Fibroblast of the aortic adventitia (primary cell): ENCODE results near the gene CREB3L4. TPM values are rescaled to one million over a fixed set of nuclear protein-coding genes. Genes with fewer than 3 reads are reported as not detected.

Experiments used
- DNase-seq: peaks from one replicate; pipeline ENCODE4 v3.0.0-alpha.2; 2010; ENCODE audit warnings: low read depth
- H3K4me3 ChIP-seq: 2 replicates; pipeline ENCODE4 v1.5.1; 2011; ENCODE audit warnings: low read depth, mild to moderate bottlenecking, control low read depth, low read length, moderate library complexity
- total RNA-seq: library from RNA; depleted of rRNA; stranded (reverse); fragments of >200 nt; gene quantifications from 2 replicates; pipeline ENCODE4 v1.2.3, GENCODE V29; 2012; ENCODE audit warnings: low replicate concordance
- TF ChIP-seq, protein P1 (sequence below): IDR thresholded peaks from 2 replicates; pipeline ENCODE4 v1.5.1; 2011; ENCODE audit warnings: mild to moderate bottlenecking, low read length, control low read depth, inconsistent platforms; ENCODE audit not compliant: insufficient read depth

Gene CREB3L4
- total RNA-seq, 1 donor = 5.9 TPM

DNA sequence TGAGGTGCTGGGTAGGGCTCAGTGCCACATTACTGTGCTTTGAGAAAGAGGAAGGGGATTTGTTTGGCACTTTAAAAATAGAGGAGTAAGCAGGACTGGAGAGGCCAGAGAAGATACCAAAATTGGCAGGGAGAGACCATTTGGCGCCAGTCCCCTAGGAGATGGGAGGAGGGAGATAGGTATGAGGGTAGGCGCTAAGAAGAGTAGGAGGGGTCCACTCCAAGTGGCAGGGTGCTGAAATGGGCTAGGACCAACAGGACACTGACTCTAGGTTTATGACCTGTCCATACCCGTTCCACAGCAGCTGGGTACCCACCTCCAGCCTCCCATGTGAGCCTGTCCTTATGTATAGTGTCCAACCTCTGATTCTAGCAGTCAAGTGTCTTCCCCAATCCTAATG is 8.2 kb upstream of the CREB3L4 start:
- H3K4me3 ChIP-seq = no peak overlapping the region
- no peak for DNase-seq
- TF ChIP-seq, protein P1, sequence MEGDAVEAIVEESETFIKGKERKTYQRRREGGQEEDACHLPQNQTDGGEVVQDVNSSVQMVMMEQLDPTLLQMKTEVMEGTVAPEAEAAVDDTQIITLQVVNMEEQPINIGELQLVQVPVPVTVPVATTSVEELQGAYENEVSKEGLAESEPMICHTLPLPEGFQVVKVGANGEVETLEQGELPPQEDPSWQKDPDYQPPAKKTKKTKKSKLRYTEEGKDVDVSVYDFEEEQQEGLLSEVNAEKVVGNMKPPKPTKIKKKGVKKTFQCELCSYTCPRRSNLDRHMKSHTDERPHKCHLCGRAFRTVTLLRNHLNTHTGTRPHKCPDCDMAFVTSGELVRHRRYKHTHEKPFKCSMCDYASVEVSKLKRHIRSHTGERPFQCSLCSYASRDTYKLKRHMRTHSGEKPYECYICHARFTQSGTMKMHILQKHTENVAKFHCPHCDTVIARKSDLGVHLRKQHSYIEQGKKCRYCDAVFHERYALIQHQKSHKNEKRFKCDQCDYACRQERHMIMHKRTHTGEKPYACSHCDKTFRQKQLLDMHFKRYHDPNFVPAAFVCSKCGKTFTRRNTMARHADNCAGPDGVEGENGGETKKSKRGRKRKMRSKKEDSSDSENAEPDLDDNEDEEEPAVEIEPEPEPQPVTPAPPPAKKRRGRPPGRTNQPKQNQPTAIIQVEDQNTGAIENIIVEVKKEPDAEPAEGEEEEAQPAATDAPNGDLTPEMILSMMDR = no peak

DNA sequence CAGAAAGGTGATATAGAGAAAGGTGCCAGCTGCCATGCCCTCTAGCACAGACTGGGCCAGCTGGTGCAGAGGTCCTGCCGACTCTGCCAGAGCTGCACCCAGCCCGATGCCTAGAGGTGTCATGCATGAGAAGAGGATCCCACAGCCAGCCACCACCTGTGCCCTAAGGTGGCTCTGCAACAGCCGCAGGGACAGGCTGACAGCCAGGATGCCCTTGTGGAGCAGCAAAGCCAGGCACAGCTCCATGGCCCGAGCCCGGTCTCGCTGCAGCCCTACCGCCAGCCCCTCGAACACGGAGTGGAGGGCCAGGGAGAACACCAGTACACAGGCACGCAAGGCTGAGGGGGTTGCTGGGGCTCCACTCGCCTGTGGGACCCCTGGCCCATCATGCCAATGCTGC is 7.5 kb upstream of the CREB3L4 start:
- DNase-seq = no peak
- TF ChIP-seq, protein P1 = no peak

GRCh38 chr1:153961421-153961820 is 6.3 kb upstream of the CREB3L4 start:
- DNase-seq = no peak
- TF ChIP-seq, protein P1 = no peak
- peak overlapping the region; percentile 92 for H3K4me3 ChIP-seq

More for the DNA sequence above, 7.5 kb upstream of the CREB3L4 start:
- H3K4me3 ChIP-seq = no peak overlapping the region

- TF ChIP-seq, protein P1 = no peak
- peak; percentile 43 for DNase-seq
- peak overlapping the region; percentile 92 for H3K4me3 ChIP-seq
These were observed 5.3 kb upstream of the CREB3L4 start for GRCh38 chr1:153962088-153963029.

GRCh38 chr1:153963030-153963849 is 4.5 kb upstream of the CREB3L4 start, which contains the start of gene SLC39A1:
TSS of gene SLC39A1 (minus strand) at chr1:153963537. CDS start at chr1:153962715, 822 bp downstream.
- H3K4me3 ChIP-seq = peak within 1 kb of the TSS; percentile 92
- TF ChIP-seq, protein P1 = no peak
- peak; percentile 95 for DNase-seq

DNA sequence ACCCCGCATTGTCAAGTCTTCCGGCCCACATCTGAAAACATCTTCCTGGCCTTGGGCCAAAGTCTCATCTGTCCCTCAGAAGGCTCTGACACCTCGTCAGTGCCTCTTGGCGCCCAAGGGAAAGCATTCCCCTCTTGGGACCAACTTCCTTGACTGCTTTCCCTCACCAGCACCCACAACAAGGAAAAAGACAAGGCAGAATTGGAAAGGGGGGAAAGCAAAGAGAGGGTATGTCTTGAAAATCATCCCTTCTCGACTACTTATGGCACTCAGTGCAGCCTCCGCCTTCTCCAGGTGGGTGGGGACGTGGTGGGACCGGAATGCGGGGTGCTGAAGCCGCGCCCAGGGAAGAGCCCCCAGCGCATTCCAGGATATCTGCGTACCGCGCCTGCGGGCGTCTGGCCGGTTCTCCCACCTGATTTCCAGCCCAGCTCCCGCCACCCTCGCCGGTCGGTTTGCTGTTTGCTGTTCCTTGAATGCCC is 3.8 kb upstream of the CREB3L4 start:
- H3K4me3 ChIP-seq = peak overlapping the region; percentile 92
- TF ChIP-seq, protein P1 = no peak
- peak; percentile 25 for DNase-seq
